Psoas muscle (tissue), 8 donors: ENCODE measurements around the gene FGGY. TPM values are rescaled to one million over a fixed set of nuclear protein-coding genes. Genes with fewer than 3 reads are reported as not detected.
A peak's percentile ranks its signal among the peaks of the same experiment; 100 is the strongest.

Experiments
- ATAC-seq, 4 donors: fragments of 200-7000 bp; cut with Tn5 transposase; one replicate each; pipeline ENCODE4 v1.9.1; 2020; ENCODE audit warnings: moderate library complexity in 3 of 4, mild to moderate bottlenecking in 2 of 4
- DNase-seq, 2 donors: peaks; one replicate each; pipeline ENCODE4 v3.0.0-alpha.2; 2020
- H3K27ac ChIP-seq: fragments of 200-600 bp; one replicate; pipeline ENCODE4 v1.8.0; 2022
- H3K27me3 ChIP-seq, 3 donors: fragments of 200-600 bp in 1 of 3; one replicate each; pipeline versions ENCODE4 v1.6.1 to v1.8.0; 2013 to 2022; ENCODE audit warnings: low read length in 2 of 3, mild to moderate bottlenecking in 2 of 3, moderate library complexity in 1 of 3; ENCODE audit not compliant: insufficient read depth in 3 of 3
- H3K36me3 ChIP-seq, 2 donors: fragments of 200-600 bp in 1 of 2; one replicate each; pipeline versions ENCODE4 v1.6.1 to v1.8.0; 2013 to 2022; ENCODE audit warnings: low read depth in 1 of 2, mild to moderate bottlenecking in 1 of 2, moderate library complexity in 1 of 2; ENCODE audit not compliant: insufficient read depth in 1 of 2
- H3K4me1 ChIP-seq: fragments of 200-600 bp; one replicate; pipeline ENCODE4 v1.8.0; 2022
- H3K4me3 ChIP-seq: fragments of 200-600 bp; one replicate; pipeline ENCODE4 v1.8.0; 2022; ENCODE audit warnings: mild to moderate bottlenecking
- H3K9me3 ChIP-seq: fragments of 200-600 bp; one replicate; pipeline ENCODE4 v1.8.0; 2022
- WGBS, 3 donors: extraction: QIAGEN DNeasy Blood & Tissue Kit; methylation state at CpG; one replicate each; pipeline versions ENCODE4 v1.1.6 to v1.1.7; 2013; 5-methylcytosine and 5-hydroxymethylcytosine counted together
- intact Hi-C, 2 donors: fragments of 100-400 bp; cut with DNase I; formaldehyde crosslinking; loops; one replicate each; pipeline versions ENCODE4 v1.11.0 to v1.14.2; 2022
- polyA plus RNA-seq, 3 donors: library from polyadenylated mRNA; stranded (reverse); fragments of 200-250 nt; gene quantifications; one replicate each; pipeline ENCODE4 v1.2.3, GENCODE V29; 2013
- total RNA-seq, 4 donors: library from RNA; stranded (reverse); fragmentation: NEBNext Ultra II Directional in 2 of 4; extraction: Animal tissue kit (Norgen Biotek cat#: 25700) in 2 of 4; gene quantifications; one replicate each; pipeline versions ENCODE4 v1.2.1 to v1.2.4, GENCODE V29; 2021 to 2023
- TF ChIP-seq, protein P1 (sequence below): fragments of 200-600 bp; IDR thresholded peaks from one replicate; pipeline ENCODE4 v1.8.0; 2022; ENCODE audit warnings: antibody characterized with exemption
- donor health status: healthy with polysubstance abuse.
- donor health status: DM: no; HTN: no; CAD: no; lungs with moderate emphysema.
- donor health status: Bipolar disorder and iron deficiency.
- donor health status: healthy.
- donor health status: DM: yes; HTN: yes; CAD: no.
- donor health status: DM: no; HTN: no; CAD: no.
- donor health status: DM: no; HTN: no; CAD: no.
- donor health status: DM: yes; HTN: yes; CAD: no.

Gene FGGY
- total and polyA plus RNA-seq, 7 donors: 11.9 to 72.2 (median 46.5) TPM

DNA sequence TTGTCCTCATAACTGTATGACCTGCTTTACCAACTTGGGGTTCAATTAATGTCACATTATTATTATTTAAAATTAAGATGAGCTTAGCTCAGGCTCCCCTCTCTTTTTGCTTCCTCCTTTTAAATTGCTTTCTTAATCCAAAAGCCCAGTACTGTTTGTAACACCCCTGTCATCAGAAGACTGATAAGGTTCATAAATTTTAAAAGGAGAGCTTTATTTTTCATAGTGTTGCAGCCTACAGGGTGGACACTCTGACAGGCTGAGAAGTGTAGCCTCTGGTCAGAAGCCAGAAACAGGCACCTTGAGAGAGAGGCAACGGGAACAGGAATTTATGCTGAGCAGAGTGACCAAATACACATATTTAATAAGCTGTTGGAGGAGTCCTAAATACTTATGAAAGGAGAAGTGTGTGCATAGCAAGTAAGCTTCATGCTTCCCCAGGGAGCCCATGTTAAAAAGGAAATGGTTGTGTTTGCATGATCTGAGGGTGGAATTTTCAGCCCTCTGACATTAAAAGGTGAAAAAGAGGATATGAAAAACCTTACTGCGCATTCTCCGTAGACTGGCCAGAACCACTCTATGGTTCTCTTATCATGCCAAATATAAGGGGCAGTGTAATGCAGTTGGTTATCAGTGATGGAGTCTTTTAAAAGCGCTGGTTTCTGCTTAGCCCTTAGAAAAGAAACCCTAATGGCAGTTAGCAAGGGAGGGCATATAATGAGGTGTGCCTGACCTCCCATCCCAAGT, 30.5 kb upstream of the FGGY start:
- ATAC-seq (no peak), DNase-seq (no peak)
- H3K9me3 ChIP-seq: no peaks in the 10 kb centered on the region
- H3K4me1 ChIP-seq: peaks cover 29% of the 10 kb centered on the region
- intact Hi-C loops: no loop called here
- no peak overlapping the region for H3K27ac ChIP-seq
- no peaks in the 10 kb centered on the region for H3K27me3 ChIP-seq
- no peaks in the 10 kb centered on the region for H3K36me3 ChIP-seq
- no peak overlapping the region for H3K4me3 ChIP-seq
- WGBS, 3 donors: 58 to 74% (median 70%) methylated on average over 4 of the region's 4 CpGs
- TF ChIP-seq, protein P1, sequence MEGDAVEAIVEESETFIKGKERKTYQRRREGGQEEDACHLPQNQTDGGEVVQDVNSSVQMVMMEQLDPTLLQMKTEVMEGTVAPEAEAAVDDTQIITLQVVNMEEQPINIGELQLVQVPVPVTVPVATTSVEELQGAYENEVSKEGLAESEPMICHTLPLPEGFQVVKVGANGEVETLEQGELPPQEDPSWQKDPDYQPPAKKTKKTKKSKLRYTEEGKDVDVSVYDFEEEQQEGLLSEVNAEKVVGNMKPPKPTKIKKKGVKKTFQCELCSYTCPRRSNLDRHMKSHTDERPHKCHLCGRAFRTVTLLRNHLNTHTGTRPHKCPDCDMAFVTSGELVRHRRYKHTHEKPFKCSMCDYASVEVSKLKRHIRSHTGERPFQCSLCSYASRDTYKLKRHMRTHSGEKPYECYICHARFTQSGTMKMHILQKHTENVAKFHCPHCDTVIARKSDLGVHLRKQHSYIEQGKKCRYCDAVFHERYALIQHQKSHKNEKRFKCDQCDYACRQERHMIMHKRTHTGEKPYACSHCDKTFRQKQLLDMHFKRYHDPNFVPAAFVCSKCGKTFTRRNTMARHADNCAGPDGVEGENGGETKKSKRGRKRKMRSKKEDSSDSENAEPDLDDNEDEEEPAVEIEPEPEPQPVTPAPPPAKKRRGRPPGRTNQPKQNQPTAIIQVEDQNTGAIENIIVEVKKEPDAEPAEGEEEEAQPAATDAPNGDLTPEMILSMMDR: no peak

DNA sequence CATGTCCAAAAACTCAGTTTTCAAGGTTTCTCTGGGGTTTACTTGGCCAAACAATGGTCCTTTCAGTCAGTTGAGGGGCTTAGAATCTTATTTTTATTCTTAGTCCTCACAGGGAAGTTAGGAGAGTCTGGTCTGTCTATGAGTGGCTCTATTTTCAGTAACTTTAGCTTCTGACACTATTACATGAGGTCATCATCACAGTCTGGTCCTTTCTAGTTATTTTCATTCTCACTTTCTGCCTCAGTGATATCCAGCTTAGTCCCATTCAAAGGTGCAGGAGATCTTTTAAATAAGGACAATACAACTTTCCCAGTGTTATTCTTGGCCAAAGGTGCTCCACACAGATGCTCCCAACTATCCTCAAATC, 30.0 kb upstream of the FGGY start:
- H3K36me3 ChIP-seq: no peaks in the 10 kb centered on the region
- no peaks in the 10 kb centered on the region for H3K9me3 ChIP-seq
- TF ChIP-seq, protein P1: no peak
- H3K27ac ChIP-seq: no peak overlapping the region
- H3K4me3 ChIP-seq: no peak overlapping the region
- peaks cover 24% of the 10 kb centered on the region for H3K4me1 ChIP-seq
- DNase-seq (no peak), ATAC-seq (no peak)
- H3K27me3 ChIP-seq: no peaks in the 10 kb centered on the region
- intact Hi-C loops: no loop called here

DNA sequence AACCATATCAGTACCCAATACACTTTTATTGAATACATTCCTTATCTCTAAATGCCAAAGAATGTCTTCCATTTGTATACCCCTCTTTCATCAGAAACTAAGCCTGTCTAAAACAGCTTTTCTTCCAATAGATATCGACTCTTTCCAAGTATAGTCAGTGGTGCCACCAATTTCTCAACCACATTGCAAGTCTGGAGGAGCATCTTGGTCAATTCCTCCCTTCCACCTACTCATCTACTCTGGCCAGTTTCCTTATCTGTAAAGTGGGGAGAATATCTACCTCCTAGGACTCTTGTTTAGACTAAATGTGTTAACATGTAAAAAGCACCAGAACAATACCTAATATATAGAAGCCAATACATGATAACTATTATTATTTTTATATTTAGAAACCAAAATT, 28.5 kb upstream of the FGGY start:
- DNase-seq: no peak
- H3K27ac ChIP-seq: no peak overlapping the region
- no peak for ATAC-seq
- H3K4me1 ChIP-seq: peaks cover 20% of the 10 kb centered on the region
- 96 to 100% (median 100%) methylated on average over 1 of the region's 1 CpG for WGBS, 3 donors
- intact Hi-C loops: no loop called here
- no peak overlapping the region for H3K4me3 ChIP-seq
- H3K36me3 ChIP-seq: no peaks in the 10 kb centered on the region
- no peaks in the 10 kb centered on the region for H3K27me3 ChIP-seq
- TF ChIP-seq, protein P1: no peak
- H3K9me3 ChIP-seq: no peaks in the 10 kb centered on the region

DNA sequence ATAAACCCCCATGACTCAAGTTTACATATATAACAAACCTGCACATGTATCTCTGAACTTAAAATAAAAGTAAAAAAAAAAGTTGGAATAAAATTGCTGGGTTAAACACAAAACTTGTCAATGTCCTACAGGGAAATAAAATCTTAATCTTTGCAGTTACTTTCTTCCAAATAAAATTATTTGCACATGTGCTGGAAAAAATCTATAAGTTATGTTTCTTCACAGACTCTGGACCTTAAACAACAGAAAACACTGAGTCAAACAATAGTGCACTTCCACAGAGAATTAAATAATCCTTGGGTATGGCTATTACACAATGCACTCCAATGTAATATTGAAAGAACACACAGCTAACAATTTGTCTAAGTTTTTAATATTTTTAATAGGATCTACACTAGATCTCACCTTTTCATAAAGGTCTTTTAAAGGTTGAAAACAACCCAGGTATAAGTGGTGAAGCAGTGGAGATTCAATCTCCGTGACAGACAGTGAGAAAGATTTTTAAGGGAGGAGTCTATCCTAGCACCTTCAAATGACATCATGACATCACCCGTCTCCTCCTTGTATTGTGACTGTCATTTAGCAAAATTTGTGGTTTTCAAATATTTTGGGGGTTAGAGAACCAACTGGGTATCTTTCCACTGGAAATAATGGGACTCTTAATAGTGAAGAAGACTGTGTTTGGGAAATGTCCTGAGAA, 25.2 kb upstream of the FGGY start:
- DNase-seq (no peak), ATAC-seq (no peak)
- no peaks in the 10 kb centered on the region for H3K36me3 ChIP-seq
- peaks cover 11% of the 10 kb centered on the region for H3K4me1 ChIP-seq
- no peaks in the 10 kb centered on the region for H3K9me3 ChIP-seq
- H3K4me3 ChIP-seq: no peak overlapping the region
- WGBS, 3 donors: 94 to 96% (median 94%) methylated on average over 2 of the region's 2 CpGs
- peak overlapping the region; percentile 31 for H3K27ac ChIP-seq
- H3K27me3 ChIP-seq: no peaks in the 10 kb centered on the region
- intact Hi-C loops: no loop called here
- TF ChIP-seq, protein P1: no peak
